GM10248 (cell line): ENCODE results near the gene RASA4B.
"Not testable (repeated sequence)": the region's sequence is repeated elsewhere in the genome, so short reads cannot be mapped to it uniquely, and the experiment has no call there.

Experiments used
- CTCF ChIA-PET: fragments of 300-600 bp; sonication (Branson Sonifier 250); formaldehyde crosslinking; extraction: SDS; loops from one replicate; lab custom pipeline; 2021; ENCODE audit warnings: antibody characterized with exemption; lab: Yijun Ruan, JAX
- POLR2A ChIA-PET: fragments of 350-650 bp; sonication (Branson Sonifier 250); formaldehyde crosslinking; extraction: SDS; loops from one replicate; lab custom pipeline; 2020; ENCODE audit warnings: antibody characterized with exemption; lab: Yijun Ruan, JAX
- DNase-seq: peaks from one replicate; pipeline ENCODE4 v3.0.0; 2012; ENCODE audit errors: extremely low spot score

RASA4B gene

GRCh38 chr7:102514881-102515721, 2.5 kb downstream of the RASA4B start:
- CTCF ChIA-PET, DNase-seq, POLR2A ChIA-PET: not testable (repeated sequence)

GRCh38 chr7:102512642-102513221, 4.8 kb downstream of the RASA4B start:
- POLR2A ChIA-PET, CTCF ChIA-PET, DNase-seq: not testable (repeated sequence)

GRCh38 chr7:102511860-102512522, 5.6 kb downstream of the RASA4B start:
- POLR2A ChIA-PET, DNase-seq, CTCF ChIA-PET: not testable (repeated sequence)

- POLR2A ChIA-PET, CTCF ChIA-PET, DNase-seq: not testable (repeated sequence)
Observed at GRCh38 chr7:102510575-102510974, 7.0 kb downstream of the RASA4B start.

- CTCF ChIA-PET, POLR2A ChIA-PET, DNase-seq: not testable (repeated sequence)
Observed at GRCh38 chr7:102507410-102508088, 10.0 kb downstream of the RASA4B start.

GRCh38 chr7:102505298-102506185, 12.0 kb downstream of the RASA4B start:
- DNase-seq, CTCF ChIA-PET, POLR2A ChIA-PET: not testable (repeated sequence)

GRCh38 chr7:102503141-102503540, 14.4 kb downstream of the RASA4B start:
- POLR2A ChIA-PET, CTCF ChIA-PET, DNase-seq: not testable (repeated sequence)

- DNase-seq, POLR2A ChIA-PET, CTCF ChIA-PET: not testable (repeated sequence)
Observed at GRCh38 chr7:102498321-102498720, 19.3 kb downstream of the RASA4B start.

- CTCF ChIA-PET, POLR2A ChIA-PET, DNase-seq: not testable (repeated sequence)
Observed at GRCh38 chr7:102497308-102497707, 20.3 kb downstream of the RASA4B start.

- DNase-seq, CTCF ChIA-PET, POLR2A ChIA-PET: not testable (repeated sequence)
Observed at GRCh38 chr7:102496861-102497260, 20.7 kb downstream of the RASA4B start.

GRCh38 chr7:102494473-102495149, 23.0 kb downstream of the RASA4B start:
- CTCF ChIA-PET, POLR2A ChIA-PET, DNase-seq: not testable (repeated sequence)

- DNase-seq, CTCF ChIA-PET, POLR2A ChIA-PET: not testable (repeated sequence)
Observed at GRCh38 chr7:102494026-102494425, 23.6 kb downstream of the RASA4B start.

GRCh38 chr7:102493220-102493935, 24.2 kb downstream of the RASA4B start:
- CTCF ChIA-PET, DNase-seq, POLR2A ChIA-PET: not testable (repeated sequence)

- DNase-seq, CTCF ChIA-PET, POLR2A ChIA-PET: not testable (repeated sequence)
Observed at GRCh38 chr7:102490529-102491075, 27.0 kb downstream of the RASA4B start.

GRCh38 chr7:102484317-102484716, 33.3 kb downstream of the RASA4B start:
- DNase-seq, POLR2A ChIA-PET, CTCF ChIA-PET: not testable (repeated sequence)

- CTCF ChIA-PET, DNase-seq, POLR2A ChIA-PET: not testable (repeated sequence)
Observed at GRCh38 chr7:102481962-102482361, 35.6 kb downstream of the RASA4B start.
